OCI-LY1 (cell line): Measurements from ENCODE around the gene SLC22A23.

Experiments
- EZH2 ChIP-seq: fragments of 200-600 bp; sonication (generic), shearing (Covaris generic); IDR thresholded peaks from 2 replicates; pipeline ENCODE4 v1.8.0; 2017; ENCODE audit warnings: borderline replicate concordance, mixed run types, mild to moderate bottlenecking, antibody characterized with exemption, low read length, moderate library complexity, mixed read lengths
- TF ChIP-seq, protein P1 (sequence below): fragments of 200-600 bp; sonication (generic), shearing (Covaris generic); IDR thresholded peaks from 2 replicates; pipeline ENCODE4 v1.5.1; 2017; ENCODE audit warnings: mild to moderate bottlenecking, antibody characterized with exemption, low read length, moderate library complexity, mixed read lengths

DNA sequence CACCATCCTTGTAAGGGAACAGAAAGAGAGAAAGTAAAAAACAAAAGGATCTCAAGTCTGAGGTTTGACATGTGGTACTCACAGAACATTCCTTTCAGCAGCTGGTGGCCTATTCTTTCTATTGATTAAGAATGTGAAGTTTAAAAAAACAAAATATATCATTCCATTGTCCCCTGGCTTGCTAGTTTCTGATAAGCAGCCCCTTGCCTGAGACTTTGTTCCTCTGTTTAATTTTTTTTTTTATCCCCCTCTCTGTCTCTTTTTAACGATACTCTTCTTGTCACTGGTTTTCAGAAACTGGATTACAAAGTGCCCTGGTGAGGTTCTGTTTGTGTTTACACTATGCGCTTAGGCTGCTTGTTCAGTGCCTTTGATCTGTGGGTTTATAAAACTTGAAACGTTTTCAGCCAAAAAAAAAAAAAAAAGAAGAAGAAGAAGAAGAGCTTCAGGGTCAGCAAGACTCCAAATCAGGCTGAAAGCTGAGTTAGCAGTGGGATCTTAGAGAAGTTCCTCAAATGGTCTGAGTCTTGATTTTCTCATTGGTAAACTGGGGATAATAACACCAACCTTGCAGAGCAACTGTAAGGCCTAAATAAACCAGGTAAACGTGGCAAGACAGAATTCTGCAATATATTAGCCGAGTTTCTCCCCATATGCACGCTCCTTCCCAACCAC is 45.1 kb upstream of the SLC22A23 start:
- TF ChIP-seq, protein P1, sequence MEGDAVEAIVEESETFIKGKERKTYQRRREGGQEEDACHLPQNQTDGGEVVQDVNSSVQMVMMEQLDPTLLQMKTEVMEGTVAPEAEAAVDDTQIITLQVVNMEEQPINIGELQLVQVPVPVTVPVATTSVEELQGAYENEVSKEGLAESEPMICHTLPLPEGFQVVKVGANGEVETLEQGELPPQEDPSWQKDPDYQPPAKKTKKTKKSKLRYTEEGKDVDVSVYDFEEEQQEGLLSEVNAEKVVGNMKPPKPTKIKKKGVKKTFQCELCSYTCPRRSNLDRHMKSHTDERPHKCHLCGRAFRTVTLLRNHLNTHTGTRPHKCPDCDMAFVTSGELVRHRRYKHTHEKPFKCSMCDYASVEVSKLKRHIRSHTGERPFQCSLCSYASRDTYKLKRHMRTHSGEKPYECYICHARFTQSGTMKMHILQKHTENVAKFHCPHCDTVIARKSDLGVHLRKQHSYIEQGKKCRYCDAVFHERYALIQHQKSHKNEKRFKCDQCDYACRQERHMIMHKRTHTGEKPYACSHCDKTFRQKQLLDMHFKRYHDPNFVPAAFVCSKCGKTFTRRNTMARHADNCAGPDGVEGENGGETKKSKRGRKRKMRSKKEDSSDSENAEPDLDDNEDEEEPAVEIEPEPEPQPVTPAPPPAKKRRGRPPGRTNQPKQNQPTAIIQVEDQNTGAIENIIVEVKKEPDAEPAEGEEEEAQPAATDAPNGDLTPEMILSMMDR = no peak
- no peak for TF ChIP-seq EZH2
